Brain microvascular endothelial cell (primary cell): ENCODE measurements around the gene POLD2.

ENCODE experiments used
- DNase-seq: peaks from one replicate; pipeline ENCODE4 v3.0.0-alpha.2; 2020
- H3K27ac ChIP-seq: fragments of 250-450 bp; sonication (Bioruptor Pico); 2 replicates; pipeline ENCODE4 v1.5.1; 2020; ENCODE audit warnings: mild to moderate bottlenecking, moderate library complexity
- H3K27me3 ChIP-seq: fragments of 250-450 bp; sonication (Bioruptor Pico); replicated peaks from 2 replicates; pipeline ENCODE4 v1.5.1; 2020; ENCODE audit warnings: mild to moderate bottlenecking
- H3K36me3 ChIP-seq: fragments of 250-450 bp; sonication (Bioruptor Pico); replicated peaks from 2 replicates; pipeline ENCODE4 v1.5.1; 2020; ENCODE audit warnings: mild to moderate bottlenecking
- H3K4me3 ChIP-seq: 2 replicates; pipeline ENCODE4 v1.5.1; 2011; ENCODE audit warnings: low read depth, mild to moderate bottlenecking, control low read depth, low read length, moderate library complexity
- CTCF ChIP-seq: IDR thresholded peaks from 2 replicates; pipeline ENCODE4 v1.5.1; 2011; ENCODE audit warnings: low read depth, mild to moderate bottlenecking, moderate library complexity, low read length, control low read depth, inconsistent platforms; ENCODE audit errors: missing control alignments
- in situ Hi-C: cut with HindIII; loops from 2 replicates; pipeline ENCODE4 v1.10.0; 2017; ENCODE audit warnings: low sequenced_read_pairs, low pct_ligation_motif_present

The POLD2 gene

GRCh38 chr7:44141221-44141850 is 18.0 kb upstream of the POLD2 start, which contains the start of gene MYL7:
Gene MYL7 (minus strand): TSS chr7:44141332. CDS start chr7:44141305, 27 bp downstream.
- Histone ChIP-seq H3K27ac (no peak within 1 kb of the TSS), H3K36me3 (no peaks in the 10 kb centered on the region), H3K4me3 (no peak within 1 kb of the TSS), H3K27me3 (no peaks in the 10 kb centered on the region)
- no peak for TF ChIP-seq CTCF
- in situ Hi-C loops: no loop called here
- DNase-seq: no peak

- no peaks in the 10 kb centered on the region for H3K36me3 ChIP-seq
- DNase-seq: no peak
- in situ Hi-C loops: no loop called here
- TF ChIP-seq CTCF: no peak
- H3K27me3 ChIP-seq: no peaks in the 10 kb centered on the region
- H3K4me3 ChIP-seq: no peak overlapping the region
- H3K27ac ChIP-seq: no peak overlapping the region
These were observed 17.0 kb upstream of the POLD2 start for GRCh38 chr7:44140341-44140740.

GRCh38 chr7:44139311-44140010 is 16.1 kb upstream of the POLD2 start:
- Histone ChIP-seq H3K4me3 (no peak overlapping the region), H3K36me3 (no peaks in the 10 kb centered on the region), H3K27ac (no peak overlapping the region), H3K27me3 (no peaks in the 10 kb centered on the region)
- in situ Hi-C loops: no loop called here
- no peak for TF ChIP-seq CTCF
- DNase-seq: no peak

GRCh38 chr7:44138698-44139097 is 15.3 kb upstream of the POLD2 start:
- TF ChIP-seq CTCF: no peak
- in situ Hi-C loops: no loop called here

GRCh38 chr7:44136731-44137130 is 13.4 kb upstream of the POLD2 start:
- in situ Hi-C loops: no loop called here
- TF ChIP-seq CTCF: no peak
- Histone ChIP-seq H3K4me3 (no peak overlapping the region), H3K27me3 (no peaks in the 10 kb centered on the region), H3K36me3 (no peaks in the 10 kb centered on the region), H3K27ac (no peak overlapping the region)
- DNase-seq: no peak

More at GRCh38 chr7:44138698-44139097, 15.3 kb upstream of the POLD2 start:
- H3K27ac ChIP-seq: no peak overlapping the region
- no peak for DNase-seq
- H3K4me3 ChIP-seq: no peak overlapping the region
- no peaks in the 10 kb centered on the region for H3K27me3 ChIP-seq
- H3K36me3 ChIP-seq: no peaks in the 10 kb centered on the region
